GM21381 (cell line): ENCODE results near the gene KRTAP12-1.

Experiments
- ATAC-seq: cut with Tn5 transposase; IDR thresholded peaks from one replicate; pipeline ENCODE4 v1.9.1; 2021; ENCODE audit warnings: mild to moderate bottlenecking, moderate library complexity; ENCODE audit not compliant: unreplicated experiment

KRTAP12-1 gene

GRCh38 chr21:44711327-44712202 lies 29.6 kb upstream of the KRTAP12-1 start, which contains the start of gene TSPEAR:
TSPEAR (minus strand) TSS chr21:44711572; CDS start chr21:44711514, 58 bp downstream.
- ATAC-seq = no peak

GRCh38 chr21:44710756-44711326 lies 28.9 kb upstream of the KRTAP12-1 start:
- ATAC-seq = no peak

- no peak for ATAC-seq
Measured at GRCh38 chr21:44710294-44710665, 28.3 kb upstream of the KRTAP12-1 start.

GRCh38 chr21:44709426-44710293 lies 27.7 kb upstream of the KRTAP12-1 start:
- no peak for ATAC-seq

- no peak for ATAC-seq
Measured at GRCh38 chr21:44708866-44709425, 27.0 kb upstream of the KRTAP12-1 start.

GRCh38 chr21:44708213-44708865 lies 26.4 kb upstream of the KRTAP12-1 start:
- no peak for ATAC-seq

- ATAC-seq = no peak
Measured at GRCh38 chr21:44706706-44707581, 25.0 kb upstream of the KRTAP12-1 start.

GRCh38 chr21:44706026-44706705 lies 24.2 kb upstream of the KRTAP12-1 start:
- no peak for ATAC-seq

GRCh38 chr21:44704636-44705001 lies 22.7 kb upstream of the KRTAP12-1 start:
- ATAC-seq = no peak

- no peak for ATAC-seq
Measured at GRCh38 chr21:44703731-44704635, 22.0 kb upstream of the KRTAP12-1 start.

GRCh38 chr21:44702973-44703730 lies 21.2 kb upstream of the KRTAP12-1 start:
- ATAC-seq = no peak

- ATAC-seq = no peak
Measured at GRCh38 chr21:44702111-44702972, 20.4 kb upstream of the KRTAP12-1 start.

- ATAC-seq = no peak
Measured at GRCh38 chr21:44701541-44701940, 19.6 kb upstream of the KRTAP12-1 start.

- ATAC-seq = no peak
Measured at GRCh38 chr21:44701023-44701400, 19.0 kb upstream of the KRTAP12-1 start.

GRCh38 chr21:44700101-44701022 lies 18.4 kb upstream of the KRTAP12-1 start:
- no peak for ATAC-seq
